H9 (cell line): Measurements from ENCODE around the gene ZNF677. TPM values are rescaled to one million over a fixed set of nuclear protein-coding genes. Genes with fewer than 3 reads are reported as not detected.

Source experiments
- DNase-seq: peaks from one replicate; pipeline ENCODE4 v3.0.0-alpha.2; 2017
- H2AFZ ChIP-seq: one replicate; pipeline ENCODE4 v1.6.1; 2013; ENCODE audit warnings: mild to moderate bottlenecking, low read length, control low read depth, moderate library complexity
- H2AK5ac ChIP-seq: 2 replicates; pipeline ENCODE4 v1.6.1; 2013; ENCODE audit warnings: low read length, control low read depth, mixed read lengths; ENCODE audit not compliant: insufficient read length
- H2BK120ac ChIP-seq: one replicate; pipeline ENCODE4 v1.6.1; 2013; ENCODE audit warnings: low read depth, mild to moderate bottlenecking, low read length, control low read depth, inconsistent platforms; ENCODE audit not compliant: poor library complexity, severe bottlenecking
- H2BK12ac ChIP-seq: 2 replicates; pipeline ENCODE4 v1.6.1; 2013; ENCODE audit warnings: low read length, control low read depth, mixed read lengths, low read depth; ENCODE audit not compliant: insufficient read length
- H2BK15ac ChIP-seq: 2 replicates; pipeline ENCODE4 v1.6.1; 2013; ENCODE audit warnings: low read depth, low read length, control low read depth
- H2BK20ac ChIP-seq: one replicate; pipeline ENCODE4 v1.6.1; 2013; ENCODE audit warnings: low read depth, mild to moderate bottlenecking, low read length, control low read depth, inconsistent platforms; ENCODE audit not compliant: poor library complexity, severe bottlenecking
- H2BK5ac ChIP-seq: 2 replicates; pipeline ENCODE4 v1.6.1; 2013; ENCODE audit warnings: low read length, control low read depth, mixed read lengths; ENCODE audit not compliant: insufficient read length
- H3K14ac ChIP-seq: 2 replicates; pipeline ENCODE4 v1.6.1; 2013; ENCODE audit warnings: low read length, control low read depth; ENCODE audit not compliant: insufficient read depth
- H3K18ac ChIP-seq: 2 replicates; pipeline ENCODE4 v1.6.1; 2013; ENCODE audit warnings: low read depth, mild to moderate bottlenecking, mixed read lengths, low read length, control low read depth; ENCODE audit not compliant: insufficient read length
- H3K23ac ChIP-seq: 2 replicates; pipeline ENCODE4 v1.6.1; 2013; ENCODE audit warnings: low read length, control low read depth, mixed read lengths, low read depth; ENCODE audit not compliant: insufficient read length
- H3K23me2 ChIP-seq: 2 replicates; pipeline ENCODE4 v1.6.1; 2013; ENCODE audit warnings: low read depth, mild to moderate bottlenecking, mixed read lengths, low read length, control low read depth; ENCODE audit not compliant: insufficient read length, poor library complexity, severe bottlenecking
- H3K27ac ChIP-seq: 2 replicates; pipeline ENCODE4 v1.5.1; 2013; ENCODE audit warnings: low read length, control low read depth, mixed read lengths, low read depth; ENCODE audit not compliant: insufficient read length
- H3K27me3 ChIP-seq: 2 replicates; pipeline ENCODE4 v1.6.1; 2013; ENCODE audit warnings: low read length, control low read depth, inconsistent platforms; ENCODE audit not compliant: insufficient read depth
- H3K4ac ChIP-seq: 2 replicates; pipeline ENCODE4 v1.6.1; 2013; ENCODE audit warnings: low read depth, mild to moderate bottlenecking, control low read depth, inconsistent platforms, low read length, moderate library complexity
- H3K4me1 ChIP-seq: 2 replicates; pipeline ENCODE4 v1.6.1; 2013; ENCODE audit warnings: low read length, control low read depth, inconsistent platforms; ENCODE audit not compliant: insufficient read depth
- H3K4me2 ChIP-seq: 2 replicates; pipeline ENCODE4 v1.6.1; 2013; ENCODE audit warnings: low read length, control low read depth, mixed read lengths; ENCODE audit not compliant: insufficient read length, insufficient read depth
- H3K56ac ChIP-seq: 2 replicates; pipeline ENCODE4 v1.6.1; 2013; ENCODE audit warnings: low read depth, mild to moderate bottlenecking, mixed read lengths, low read length, control low read depth; ENCODE audit not compliant: insufficient read length
- H3K79me1 ChIP-seq: 2 replicates; pipeline ENCODE4 v1.6.1; 2013; ENCODE audit warnings: low read depth, mild to moderate bottlenecking, moderate library complexity, low read length, control low read depth, inconsistent platforms; ENCODE audit not compliant: insufficient read depth, poor library complexity, severe bottlenecking
- H3K79me2 ChIP-seq: 2 replicates; pipeline ENCODE4 v1.6.1; 2013; ENCODE audit warnings: low read length, control low read depth, inconsistent platforms; ENCODE audit not compliant: insufficient read depth
- H3K9ac ChIP-seq: 2 replicates; pipeline ENCODE4 v1.6.1; 2013; ENCODE audit warnings: low read length, control low read depth, mixed read lengths; ENCODE audit not compliant: insufficient read length; ENCODE audit errors: extremely low read depth
- H3K9me3 ChIP-seq: one replicate; pipeline ENCODE4 v1.6.1; 2013; ENCODE audit warnings: low read depth, low read length, inconsistent platforms; ENCODE audit not compliant: control insufficient read depth
- H3T11ph ChIP-seq: one replicate; pipeline ENCODE4 v1.6.1; 2013; ENCODE audit warnings: mild to moderate bottlenecking, low read length, control low read depth, inconsistent platforms
- H4K20me1 ChIP-seq: one replicate; pipeline ENCODE4 v1.6.1; 2013; ENCODE audit not compliant: control insufficient read depth, insufficient read length, insufficient read depth
- H4K5ac ChIP-seq: 2 replicates; pipeline ENCODE4 v1.6.1; 2013; ENCODE audit warnings: low read depth, mild to moderate bottlenecking, mixed read lengths, low read length, control low read depth; ENCODE audit not compliant: insufficient read length
- H4K8ac ChIP-seq: replicated peaks from 2 replicates; pipeline ENCODE4 v1.6.1; 2013; ENCODE audit warnings: low read length, control low read depth, mixed read lengths, low read depth; ENCODE audit not compliant: insufficient read length
- H4K91ac ChIP-seq: 2 replicates; pipeline ENCODE4 v1.6.1; 2013; ENCODE audit warnings: low read depth, mild to moderate bottlenecking, moderate library complexity, mixed read lengths, low read length, control low read depth; ENCODE audit not compliant: insufficient read length
- H3K27ac Mint-ChIP-seq, 3 experiments: 2 replicates in 2 of 3; 3 replicates in 1 of 3; pipeline ENCODE4 v1.8.0; 2020 to 2021; ENCODE audit warnings: mixed read lengths in 3 of 3, mild to moderate bottlenecking in 1 of 3, moderate library complexity in 1 of 3
- H3K27me3 Mint-ChIP-seq: 2 replicates; pipeline ENCODE4 v1.8.0; 2021; ENCODE audit warnings: low read depth, mild to moderate bottlenecking, moderate library complexity, mixed read lengths
- H3K36me3 Mint-ChIP-seq, 3 experiments: 2 replicates in 2 of 3; 3 replicates in 1 of 3; pipeline ENCODE4 v1.8.0; 2020 to 2021; ENCODE audit warnings: low read depth in 3 of 3, mixed read lengths in 3 of 3; ENCODE audit not compliant: insufficient read depth in 1 of 3
- H3K4me1 Mint-ChIP-seq, 2 experiments: 2 replicates each; pipeline ENCODE4 v1.8.0; 2020; ENCODE audit warnings: mixed read lengths in 2 of 2
- H3K4me3 Mint-ChIP-seq, 2 experiments: 2 replicates in 1 of 2; 3 replicates in 1 of 2; pipeline ENCODE4 v1.8.0; 2020 to 2021; ENCODE audit warnings: mild to moderate bottlenecking in 2 of 2, mixed read lengths in 2 of 2, moderate library complexity in 1 of 2
- H3K9me3 Mint-ChIP-seq, 2 experiments: 2 replicates in 1 of 2; 3 replicates in 1 of 2; pipeline ENCODE4 v1.8.0; 2020; ENCODE audit warnings: mild to moderate bottlenecking in 2 of 2, mixed read lengths in 2 of 2, moderate library complexity in 1 of 2
- WGBS: extraction: QIAGEN DNeasy Blood & Tissue Kit; methylation state at CpG from one replicate; pipeline ENCODE4 v1.1.7; 2013; ENCODE audit warnings: missing lambda C conversion rate, low lambda C conversion rate, mixed read lengths; ENCODE audit not compliant: insufficient read length; ENCODE audit errors: extremely low coverage; 5-methylcytosine and 5-hydroxymethylcytosine counted together
- total RNA-seq: library from RNA; stranded (reverse); gene quantifications from 2 replicates; pipeline ENCODE4 v1.2.1, GENCODE V29; 2021
- TF ChIP-seq, protein P1 (sequence below): fragments of 200-600 bp; sonication (generic); conservative IDR thresholded peaks from 3 replicates; pipeline ENCODE4 v1.8.0; 2021; ENCODE audit warnings: antibody characterized with exemption, mild to moderate bottlenecking

The ZNF677 gene
- total RNA-seq, 1 experiment from 2014 or later: 39.3 TPM

DNA sequence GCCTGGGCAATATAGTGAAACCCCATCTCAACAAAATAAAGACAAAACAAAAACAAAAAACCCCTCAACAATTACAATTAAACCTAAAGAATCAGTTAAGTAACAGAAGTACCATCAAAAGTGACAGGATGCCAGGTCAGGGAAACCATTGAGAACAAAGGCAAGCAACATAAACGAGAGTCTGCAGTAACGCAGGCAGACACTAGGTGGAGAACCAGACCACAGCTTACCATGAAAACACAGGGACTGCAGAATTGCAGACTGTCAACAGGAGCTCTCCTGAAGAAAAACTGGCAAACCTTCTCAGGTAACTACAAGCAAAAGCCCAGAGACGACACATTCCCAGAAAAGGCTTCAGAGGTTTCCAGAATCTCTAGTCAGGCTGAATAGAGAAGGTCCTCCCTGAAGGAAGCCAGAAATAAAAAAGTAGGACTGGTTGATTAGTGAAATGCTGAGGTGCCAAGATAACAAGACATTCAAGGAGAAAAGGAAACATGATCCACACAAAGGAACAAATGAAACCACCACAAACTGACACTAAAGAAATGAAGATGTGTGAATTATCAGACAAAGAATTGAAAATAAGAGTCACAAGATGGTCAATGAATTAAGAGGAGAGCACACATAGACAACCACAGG is 59.3 kb downstream of the ZNF677 start:
- no peak overlapping the region for H3K4me2 ChIP-seq
- peaks cover 5% of the 10 kb centered on the region for H3K79me1 ChIP-seq
- H3K4me1 ChIP-seq: no peaks in the 10 kb centered on the region
- no peak overlapping the region for H2AK5ac ChIP-seq
- H4K20me1 ChIP-seq: no peaks in the 10 kb centered on the region
- no peak overlapping the region for H4K8ac ChIP-seq
- Mint-ChIP-seq H3K4me3 (peak overlapping the region in 1 of 2 experiments; percentile 3; a peak in 1 of 5 replicates), H3K9me3 (peaks cover 17 to 18% of the 10 kb centered on the region in 2 experiments; a peak in 4 of 5 replicates), H3K4me1 (peaks cover 26 to 28% of the 10 kb centered on the region in 2 experiments), H3K36me3 (peaks cover 17 to 26% (median 17%) of the 10 kb centered on the region in 3 experiments), H3K27ac (peak overlapping the region in 1 of 3 experiments; percentile 31; a peak in 1 of 7 replicates), H3K27me3 (peaks cover 24% of the 10 kb centered on the region)
- WGBS: no CpG with 5 or more reads among the region's 3 CpGs
- H2BK12ac ChIP-seq: no peak overlapping the region
- H3K23me2 ChIP-seq: peaks cover 14% of the 10 kb centered on the region
- H3T11ph ChIP-seq: no peak overlapping the region
- no peak overlapping the region for H2BK20ac ChIP-seq
- no peaks in the 10 kb centered on the region for H3K79me2 ChIP-seq
- H2BK5ac ChIP-seq: no peak overlapping the region
- H2BK120ac ChIP-seq: no peak overlapping the region
- no peak overlapping the region for H3K14ac ChIP-seq
- H3K27ac ChIP-seq: no peak overlapping the region
- no peak overlapping the region for H2BK15ac ChIP-seq
- H3K56ac ChIP-seq: no peak overlapping the region
- peak; percentile 86 for DNase-seq
- no peaks in the 10 kb centered on the region for H3K27me3 ChIP-seq
- H3K23ac ChIP-seq: no peak overlapping the region
- no peak overlapping the region for H2AFZ ChIP-seq
- no peak overlapping the region for H4K5ac ChIP-seq
- no peak overlapping the region for H3K18ac ChIP-seq
- TF ChIP-seq, protein P1, sequence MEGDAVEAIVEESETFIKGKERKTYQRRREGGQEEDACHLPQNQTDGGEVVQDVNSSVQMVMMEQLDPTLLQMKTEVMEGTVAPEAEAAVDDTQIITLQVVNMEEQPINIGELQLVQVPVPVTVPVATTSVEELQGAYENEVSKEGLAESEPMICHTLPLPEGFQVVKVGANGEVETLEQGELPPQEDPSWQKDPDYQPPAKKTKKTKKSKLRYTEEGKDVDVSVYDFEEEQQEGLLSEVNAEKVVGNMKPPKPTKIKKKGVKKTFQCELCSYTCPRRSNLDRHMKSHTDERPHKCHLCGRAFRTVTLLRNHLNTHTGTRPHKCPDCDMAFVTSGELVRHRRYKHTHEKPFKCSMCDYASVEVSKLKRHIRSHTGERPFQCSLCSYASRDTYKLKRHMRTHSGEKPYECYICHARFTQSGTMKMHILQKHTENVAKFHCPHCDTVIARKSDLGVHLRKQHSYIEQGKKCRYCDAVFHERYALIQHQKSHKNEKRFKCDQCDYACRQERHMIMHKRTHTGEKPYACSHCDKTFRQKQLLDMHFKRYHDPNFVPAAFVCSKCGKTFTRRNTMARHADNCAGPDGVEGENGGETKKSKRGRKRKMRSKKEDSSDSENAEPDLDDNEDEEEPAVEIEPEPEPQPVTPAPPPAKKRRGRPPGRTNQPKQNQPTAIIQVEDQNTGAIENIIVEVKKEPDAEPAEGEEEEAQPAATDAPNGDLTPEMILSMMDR: peak; percentile 93
- H3K9ac ChIP-seq: no peak overlapping the region
- H3K9me3 ChIP-seq: no peaks in the 10 kb centered on the region
- no peak overlapping the region for H4K91ac ChIP-seq
- H3K4ac ChIP-seq: no peak overlapping the region
